Prostate gland (tissue), 2 donors: ENCODE measurements around the gene ADARB1. TPM values are rescaled to one million over a fixed set of nuclear protein-coding genes. Genes with fewer than 3 reads are reported as not detected.

Experiments used
- DNase-seq: peaks from one replicate; pipeline ENCODE4 v3.0.0-alpha.2; 2019; ENCODE audit warnings: low spot score
- H3K27ac ChIP-seq, 2 donors: fragments of 200-600 bp; sonication (generic); 2 replicates each; pipeline ENCODE4 v1.5.1; 2017 to 2019
- H3K27me3 ChIP-seq: fragments of 200-600 bp; sonication (generic); replicated peaks from 2 replicates; pipeline ENCODE4 v1.5.1; 2019; ENCODE audit not compliant: insufficient read depth
- H3K36me3 ChIP-seq, 2 donors: fragments of 200-600 bp; sonication (generic); 1 replicate in 1 of 2; 2 replicates in 1 of 2; pipeline versions ENCODE4 v1.5.1 to v1.8.1; 2017 to 2019
- H3K4me1 ChIP-seq: fragments of 200-600 bp; sonication (generic); replicated peaks from 2 replicates; pipeline ENCODE4 v1.5.1; 2019
- H3K4me3 ChIP-seq, 2 donors: fragments of 200-600 bp; sonication (generic); 2 replicates each; pipeline ENCODE4 v1.5.1; 2017 to 2019
- H3K9me3 ChIP-seq: fragments of 200-600 bp; sonication (generic); 2 replicates; pipeline ENCODE4 v1.5.1; 2017
- POLR2A ChIP-seq: fragments of 450-650 bp; IDR thresholded peaks from one replicate; pipeline ENCODE4 v1.6.1; 2016; ENCODE audit warnings: antibody characterized with exemption, mild to moderate bottlenecking
- POLR2AphosphoS5 ChIP-seq: sonication (generic); formaldehyde crosslinking; IDR thresholded peaks from one replicate; pipeline ENCODE4 v1.6.1; 2017; ENCODE audit warnings: antibody characterized with exemption
- WGBS: methylation state at CpG from one replicate; pipeline ENCODE4 v1.1.5; 2018; 5-methylcytosine and 5-hydroxymethylcytosine counted together
- intact Hi-C: fragments of 100-400 bp; cut with DNase I; formaldehyde crosslinking; loops from one replicate; pipeline ENCODE4 v1.14.2; 2022
- total RNA-seq, 2 donors: library from RNA; depleted of rRNA; stranded (reverse); fragments of >200 nt; gene quantifications; one replicate each; pipeline ENCODE4 v1.1.0, GENCODE V29; 2016
- TF ChIP-seq, protein P1 (sequence below), 4 experiments: fragments of 200-600 bp in 2 of 4; fragments of 450-650 bp in 2 of 4; sonication (generic) in 2 of 4; IDR thresholded peaks; 1 replicate in 3 of 4; 2 replicates in 1 of 4; pipeline ENCODE4 v1.5.1; 2016 to 2019; ENCODE audit warnings: antibody characterized with exemption in 4 of 4, mild to moderate bottlenecking in 2 of 4, moderate library complexity in 2 of 4

The ADARB1 gene
- total RNA-seq, 2 donors from 2014 or later, result 21.0 to 30.9 TPM

DNA sequence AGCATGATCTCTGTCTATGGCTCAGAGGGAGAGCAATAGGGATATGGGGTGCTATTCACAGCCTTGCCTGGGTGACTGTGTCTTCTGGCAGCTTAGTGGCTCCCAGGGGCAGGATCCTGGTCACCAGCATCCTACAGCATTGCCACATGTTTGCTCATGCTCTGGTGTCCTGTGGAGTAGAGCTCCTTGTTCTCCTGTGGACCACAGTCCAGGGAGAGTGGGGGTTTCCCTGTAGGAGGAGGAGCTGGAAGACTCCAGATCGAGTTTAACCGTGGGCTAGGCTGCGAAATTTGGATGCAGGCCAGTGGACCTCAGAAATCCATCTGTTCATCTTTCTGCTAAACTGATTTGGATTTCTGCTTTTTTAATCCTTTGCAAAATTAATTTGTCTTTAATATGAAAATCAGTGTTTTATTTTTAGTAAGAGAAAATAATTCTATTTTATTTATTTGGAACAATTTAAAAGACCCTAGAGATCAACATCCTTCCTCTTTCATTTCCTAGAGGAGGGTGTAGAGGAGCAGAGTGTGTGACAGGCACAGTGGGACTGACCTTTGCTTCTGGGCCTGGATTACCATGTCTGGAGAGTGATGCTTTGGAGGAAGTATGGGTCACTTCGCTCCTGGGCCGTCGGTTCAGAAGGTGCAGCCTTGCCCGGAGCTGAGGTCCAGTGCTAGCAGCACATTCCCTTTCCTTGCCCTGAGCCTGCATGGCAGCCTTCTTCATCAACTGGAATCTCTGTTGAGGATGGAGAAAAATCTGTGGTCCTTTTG lies 17.4 kb downstream of the ADARB1 start:
- H3K36me3 ChIP-seq, result no peaks in the 10 kb centered on the region
- DNase-seq, result no peak
- no peaks in the 10 kb centered on the region for H3K4me1 ChIP-seq
- TF ChIP-seq, protein P1, sequence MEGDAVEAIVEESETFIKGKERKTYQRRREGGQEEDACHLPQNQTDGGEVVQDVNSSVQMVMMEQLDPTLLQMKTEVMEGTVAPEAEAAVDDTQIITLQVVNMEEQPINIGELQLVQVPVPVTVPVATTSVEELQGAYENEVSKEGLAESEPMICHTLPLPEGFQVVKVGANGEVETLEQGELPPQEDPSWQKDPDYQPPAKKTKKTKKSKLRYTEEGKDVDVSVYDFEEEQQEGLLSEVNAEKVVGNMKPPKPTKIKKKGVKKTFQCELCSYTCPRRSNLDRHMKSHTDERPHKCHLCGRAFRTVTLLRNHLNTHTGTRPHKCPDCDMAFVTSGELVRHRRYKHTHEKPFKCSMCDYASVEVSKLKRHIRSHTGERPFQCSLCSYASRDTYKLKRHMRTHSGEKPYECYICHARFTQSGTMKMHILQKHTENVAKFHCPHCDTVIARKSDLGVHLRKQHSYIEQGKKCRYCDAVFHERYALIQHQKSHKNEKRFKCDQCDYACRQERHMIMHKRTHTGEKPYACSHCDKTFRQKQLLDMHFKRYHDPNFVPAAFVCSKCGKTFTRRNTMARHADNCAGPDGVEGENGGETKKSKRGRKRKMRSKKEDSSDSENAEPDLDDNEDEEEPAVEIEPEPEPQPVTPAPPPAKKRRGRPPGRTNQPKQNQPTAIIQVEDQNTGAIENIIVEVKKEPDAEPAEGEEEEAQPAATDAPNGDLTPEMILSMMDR (IDR thresholded peaks at IDR 0.05), result no peak
- no peak for TF ChIP-seq POLR2A
- TF ChIP-seq POLR2AphosphoS5, result no peak
- no peak overlapping the region for H3K4me3 ChIP-seq
- no peak overlapping the region for H3K27ac ChIP-seq
- no peaks in the 10 kb centered on the region for H3K27me3 ChIP-seq
- intact Hi-C loops, result no loop called here
- WGBS, result 61% methylated on average over 7 of the region's 7 CpGs
- no peaks in the 10 kb centered on the region for H3K9me3 ChIP-seq

DNA sequence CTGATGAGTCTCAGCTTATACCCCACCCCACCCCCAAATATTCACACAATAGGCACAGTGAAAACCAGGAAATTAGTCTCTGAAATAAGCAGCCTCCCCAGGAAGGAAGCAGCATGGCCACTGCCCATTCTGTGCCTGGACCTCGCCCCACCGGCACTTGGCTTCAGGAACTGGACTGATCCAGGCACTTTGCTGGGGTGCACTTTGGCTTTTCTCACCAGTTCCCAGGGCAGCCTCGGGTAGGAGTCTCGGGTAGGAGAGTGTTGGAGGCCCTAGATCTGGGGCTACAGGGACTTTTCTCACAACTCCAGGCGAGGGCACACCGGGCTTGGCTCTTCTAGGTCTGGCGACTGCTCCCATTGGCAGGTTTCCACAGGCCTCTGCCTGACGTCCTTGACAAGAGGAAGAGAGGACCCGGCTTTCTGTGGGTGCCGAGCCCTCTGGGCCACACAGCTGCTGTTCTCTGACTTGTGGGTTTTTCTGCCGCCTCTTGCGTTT lies 18.7 kb downstream of the ADARB1 start:
- no peaks in the 10 kb centered on the region for H3K36me3 ChIP-seq
- no peak overlapping the region for H3K27ac ChIP-seq
- H3K9me3 ChIP-seq, result no peaks in the 10 kb centered on the region
- no peak for DNase-seq
- TF ChIP-seq POLR2A, result no peak
- TF ChIP-seq POLR2AphosphoS5, result no peak
- TF ChIP-seq, protein P1 (IDR thresholded peaks at IDR 0.05), result no peak
- intact Hi-C loops, result no loop called here
- H3K4me1 ChIP-seq, result no peaks in the 10 kb centered on the region
- no peak overlapping the region for H3K4me3 ChIP-seq
- no peaks in the 10 kb centered on the region for H3K27me3 ChIP-seq
- 61% methylated on average over 12 of the region's 12 CpGs for WGBS

DNA sequence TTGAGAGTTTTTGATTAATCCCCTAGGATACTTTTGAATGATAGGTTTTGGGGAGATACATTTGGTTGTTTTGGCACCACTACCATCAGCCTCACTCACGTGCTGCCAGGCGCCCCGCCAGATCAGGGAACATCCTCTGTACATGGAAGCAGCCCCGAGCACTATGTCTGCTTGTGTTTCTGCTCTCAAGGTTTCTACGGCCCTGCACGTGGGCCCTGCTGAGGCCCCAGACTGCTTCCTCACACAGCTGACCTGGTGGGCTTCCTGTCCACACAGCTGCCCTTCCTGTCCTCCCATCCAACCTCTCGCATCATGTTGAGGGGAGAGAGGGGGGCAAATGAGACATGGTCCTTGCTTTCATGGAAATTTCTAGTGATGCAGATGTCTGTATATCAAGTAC lies 20.0 kb downstream of the ADARB1 start:
- no peak overlapping the region for H3K4me3 ChIP-seq
- no peaks in the 10 kb centered on the region for H3K36me3 ChIP-seq
- H3K27ac ChIP-seq, result no peak overlapping the region
- no peaks in the 10 kb centered on the region for H3K9me3 ChIP-seq
- H3K27me3 ChIP-seq, result no peaks in the 10 kb centered on the region
- WGBS, result 65% methylated on average over 7 of the region's 7 CpGs
- TF ChIP-seq POLR2AphosphoS5, result no peak
- TF ChIP-seq, protein P1 (IDR thresholded peaks at IDR 0.05), result no peak
- no peak for TF ChIP-seq POLR2A
- H3K4me1 ChIP-seq, result no peaks in the 10 kb centered on the region
- intact Hi-C loops, result no loop called here
- no peak for DNase-seq

DNA sequence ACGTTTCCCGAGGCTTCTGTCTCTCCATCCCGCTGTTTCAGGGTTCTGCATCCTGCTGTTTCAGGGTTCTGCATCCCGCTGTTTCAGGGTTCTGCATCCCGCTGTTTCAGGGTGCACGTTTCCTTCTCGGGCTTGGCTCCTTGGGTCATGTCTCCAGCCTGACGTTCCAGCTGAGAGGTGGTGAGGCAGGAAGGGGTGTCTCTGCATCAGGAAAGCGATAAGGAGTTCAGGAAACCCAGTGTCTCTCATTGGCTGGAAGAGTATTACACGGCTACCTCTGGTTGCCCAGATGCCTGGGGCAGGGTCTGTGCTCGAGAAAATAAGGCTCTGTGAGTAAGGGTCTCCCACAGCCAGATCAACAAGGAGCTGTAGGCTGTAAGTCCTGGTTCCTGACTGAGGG lies 21.1 kb downstream of the ADARB1 start:
- Histone ChIP-seq H3K36me3 (no peaks in the 10 kb centered on the region), H3K27ac (no peak overlapping the region), H3K27me3 (no peaks in the 10 kb centered on the region), H3K4me3 (no peak overlapping the region), H3K4me1 (no peaks in the 10 kb centered on the region), H3K9me3 (no peaks in the 10 kb centered on the region)
- DNase-seq, result no peak
- intact Hi-C loops, result no loop called here
- WGBS, result 94% methylated on average over 11 of the region's 11 CpGs
- TF ChIP-seq POLR2A, result no peak
- no peak for TF ChIP-seq POLR2AphosphoS5

DNA sequence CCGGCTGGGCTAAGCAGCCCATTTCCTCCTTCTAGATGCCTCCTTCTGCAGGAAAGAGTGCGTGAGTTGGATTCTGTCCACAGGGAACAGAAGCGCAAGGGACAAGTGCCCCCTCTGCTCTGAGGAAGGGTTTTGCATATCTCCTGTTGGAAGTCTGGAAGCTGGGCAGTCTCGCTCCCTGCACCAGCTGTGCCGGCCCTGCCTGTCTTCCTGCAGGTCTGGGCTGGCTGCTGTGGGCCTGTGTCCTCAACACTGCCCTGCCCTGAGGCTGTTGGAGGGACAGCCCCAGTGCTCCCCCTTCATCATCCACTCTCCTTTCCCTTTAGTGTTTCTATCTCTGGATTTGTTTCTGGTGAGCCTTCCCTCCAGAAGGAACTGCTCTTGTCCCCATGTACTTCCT lies 21.8 kb downstream of the ADARB1 start:
- intact Hi-C loops, result no loop called here
- no peaks in the 10 kb centered on the region for H3K4me1 ChIP-seq
- H3K27me3 ChIP-seq, result no peaks in the 10 kb centered on the region
- no peak for DNase-seq
- no peak overlapping the region for H3K27ac ChIP-seq
- H3K4me3 ChIP-seq, result no peak overlapping the region
- H3K36me3 ChIP-seq, result no peaks in the 10 kb centered on the region
- WGBS, result 66% methylated on average over 5 of the region's 5 CpGs
- TF ChIP-seq POLR2AphosphoS5 (no peak), POLR2A (no peak)
- TF ChIP-seq, protein P1 (IDR thresholded peaks at IDR 0.05), result no peak
- H3K9me3 ChIP-seq, result no peaks in the 10 kb centered on the region
